Measurements from ENCODE around the gene PEX11B.

Gene PEX11B

DNA sequence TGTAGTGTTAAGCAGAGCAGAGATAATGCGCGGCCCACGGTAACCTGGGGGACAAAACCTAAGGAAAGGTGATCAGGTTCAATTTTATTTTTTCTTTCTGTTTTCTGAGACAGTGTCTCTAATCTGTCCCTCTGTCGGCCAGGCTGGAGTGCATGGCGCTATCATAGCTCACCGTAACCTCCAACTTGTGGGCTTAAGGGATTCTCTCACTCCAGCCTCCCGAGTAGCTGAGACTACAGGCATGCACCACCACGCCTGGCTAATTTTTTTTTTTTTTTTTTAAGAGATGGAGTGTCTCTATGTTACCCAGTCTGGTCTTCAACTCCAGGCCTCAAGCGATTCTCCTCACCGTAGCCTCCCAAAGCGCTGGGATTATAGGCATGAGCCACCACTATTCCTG lies 32.1 kb downstream of the PEX11B start (continued):
- TF ChIP-seq, protein P1, sequence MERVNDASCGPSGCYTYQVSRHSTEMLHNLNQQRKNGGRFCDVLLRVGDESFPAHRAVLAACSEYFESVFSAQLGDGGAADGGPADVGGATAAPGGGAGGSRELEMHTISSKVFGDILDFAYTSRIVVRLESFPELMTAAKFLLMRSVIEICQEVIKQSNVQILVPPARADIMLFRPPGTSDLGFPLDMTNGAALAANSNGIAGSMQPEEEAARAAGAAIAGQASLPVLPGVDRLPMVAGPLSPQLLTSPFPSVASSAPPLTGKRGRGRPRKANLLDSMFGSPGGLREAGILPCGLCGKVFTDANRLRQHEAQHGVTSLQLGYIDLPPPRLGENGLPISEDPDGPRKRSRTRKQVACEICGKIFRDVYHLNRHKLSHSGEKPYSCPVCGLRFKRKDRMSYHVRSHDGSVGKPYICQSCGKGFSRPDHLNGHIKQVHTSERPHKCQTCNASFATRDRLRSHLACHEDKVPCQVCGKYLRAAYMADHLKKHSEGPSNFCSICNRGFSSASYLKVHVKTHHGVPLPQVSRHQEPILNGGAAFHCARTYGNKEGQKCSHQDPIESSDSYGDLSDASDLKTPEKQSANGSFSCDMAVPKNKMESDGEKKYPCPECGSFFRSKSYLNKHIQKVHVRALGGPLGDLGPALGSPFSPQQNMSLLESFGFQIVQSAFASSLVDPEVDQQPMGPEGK (CRISPR knock-in tag; IDR thresholded peaks at IDR 0.05; ENCODE audit: borderline replicate concordance): no peak
- TF ChIP-seq ZC3H10 (CRISPR knock-in tag; IDR thresholded peaks at IDR 0.05) (no peak), CSDC2 (CRISPR knock-in tag; IDR thresholded peaks at IDR 0.05) (no peak)

GRCh38 chr1:145885738-145886287 lies 32.7 kb downstream of the PEX11B start, which contains the start of gene ANKRD35:
TSS of gene ANKRD35 (minus strand) at chr1:145885866. CDS start at chr1:145885758, 108 bp downstream.
- TF ChIP-seq ARNTL (CRISPR knock-in tag; IDR thresholded peaks at IDR 0.05; ENCODE audit: borderline replicate concordance, low read depth): no peak
- no peak for TF ChIP-seq ZC3H10 (CRISPR knock-in tag; IDR thresholded peaks at IDR 0.05)
- no peak for TF ChIP-seq ESRRG (CRISPR knock-in tag; IDR thresholded peaks at IDR 0.05)
- no peak for TF ChIP-seq PPARA (CRISPR knock-in tag; IDR thresholded peaks at IDR 0.05; ENCODE audit: borderline replicate concordance)
- TF ChIP-seq ISL1 (CRISPR knock-in tag; IDR thresholded peaks at IDR 0.05): no peak
- peak; percentile 99 for ATAC-seq

DNA sequence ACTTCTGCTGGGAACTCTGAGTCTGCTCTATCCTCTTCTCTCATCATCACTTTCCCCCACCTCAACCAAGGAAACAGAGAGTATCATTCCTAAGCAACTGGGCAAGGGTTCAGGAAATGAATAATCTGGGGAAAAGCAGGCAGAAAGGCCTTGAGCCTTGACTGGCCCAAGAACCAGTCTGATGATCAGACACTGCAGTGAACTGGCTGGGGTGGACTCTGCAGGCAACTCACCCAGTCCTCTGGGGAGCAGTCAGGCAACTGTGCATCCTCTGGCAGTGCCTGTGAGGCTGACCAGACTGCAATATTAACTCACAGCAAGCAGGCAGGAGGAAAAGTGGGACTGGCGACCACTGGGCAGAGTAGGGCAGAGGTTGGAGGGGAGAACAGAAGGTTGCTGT lies 33.8 kb downstream of the PEX11B start:
- ATAC-seq: no peak; the same call in 2 of the 3 replicates
- TF ChIP-seq CSRNP3 (CRISPR knock-in tag; IDR thresholded peaks at IDR 0.05) (no peak), OSR1 (CRISPR knock-in tag; IDR thresholded peaks at IDR 0.05) (no peak), ESRRG (CRISPR knock-in tag; IDR thresholded peaks at IDR 0.05) (no peak), ZC3H10 (CRISPR knock-in tag; IDR thresholded peaks at IDR 0.05) (no peak), ZNF565 (CRISPR knock-in tag; conservative IDR thresholded peaks at IDR 0.05; ENCODE audit: low read depth) (no peak), TCF4 (CRISPR knock-in tag; IDR thresholded peaks at IDR 0.05; ENCODE audit: borderline replicate concordance) (no peak), ZFP3 (CRISPR knock-in tag; IDR thresholded peaks at IDR 0.05) (no peak), GLIS3 (CRISPR knock-in tag; IDR thresholded peaks at IDR 0.05) (no peak), PPARA (CRISPR knock-in tag; IDR thresholded peaks at IDR 0.05; ENCODE audit: borderline replicate concordance) (no peak)
- TF ChIP-seq, protein P2, sequence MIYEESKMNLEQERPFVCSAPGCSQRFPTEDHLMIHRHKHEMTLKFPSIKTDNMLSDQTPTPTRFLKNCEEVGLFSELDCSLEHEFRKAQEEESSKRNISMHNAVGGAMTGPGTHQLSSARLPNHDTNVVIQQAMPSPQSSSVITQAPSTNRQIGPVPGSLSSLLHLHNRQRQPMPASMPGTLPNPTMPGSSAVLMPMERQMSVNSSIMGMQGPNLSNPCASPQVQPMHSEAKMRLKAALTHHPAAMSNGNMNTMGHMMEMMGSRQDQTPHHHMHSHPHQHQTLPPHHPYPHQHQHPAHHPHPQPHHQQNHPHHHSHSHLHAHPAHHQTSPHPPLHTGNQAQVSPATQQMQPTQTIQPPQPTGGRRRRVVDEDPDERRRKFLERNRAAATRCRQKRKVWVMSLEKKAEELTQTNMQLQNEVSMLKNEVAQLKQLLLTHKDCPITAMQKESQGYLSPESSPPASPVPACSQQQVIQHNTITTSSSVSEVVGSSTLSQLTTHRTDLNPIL (CRISPR knock-in tag; IDR thresholded peaks at IDR 0.05; ENCODE audit: low read depth): no peak
- TF ChIP-seq, protein P1 (CRISPR knock-in tag; IDR thresholded peaks at IDR 0.05; ENCODE audit: borderline replicate concordance): no peak

- TF ChIP-seq ZC3H10 (CRISPR knock-in tag; IDR thresholded peaks at IDR 0.05): no peak
- no peak for TF ChIP-seq OSR1 (CRISPR knock-in tag; IDR thresholded peaks at IDR 0.05)
- no peak for TF ChIP-seq PPARA (CRISPR knock-in tag; IDR thresholded peaks at IDR 0.05; ENCODE audit: borderline replicate concordance)
- no peak for TF ChIP-seq ZNF565 (CRISPR knock-in tag; conservative IDR thresholded peaks at IDR 0.05; ENCODE audit: low read depth)
- no peak for TF ChIP-seq ARNTL (CRISPR knock-in tag; IDR thresholded peaks at IDR 0.05; ENCODE audit: borderline replicate concordance, low read depth)
- TF ChIP-seq POU6F1 (CRISPR knock-in tag; IDR thresholded peaks at IDR 0.05; ENCODE audit: borderline replicate concordance, low read depth): no peak
- TF ChIP-seq, protein P3, sequence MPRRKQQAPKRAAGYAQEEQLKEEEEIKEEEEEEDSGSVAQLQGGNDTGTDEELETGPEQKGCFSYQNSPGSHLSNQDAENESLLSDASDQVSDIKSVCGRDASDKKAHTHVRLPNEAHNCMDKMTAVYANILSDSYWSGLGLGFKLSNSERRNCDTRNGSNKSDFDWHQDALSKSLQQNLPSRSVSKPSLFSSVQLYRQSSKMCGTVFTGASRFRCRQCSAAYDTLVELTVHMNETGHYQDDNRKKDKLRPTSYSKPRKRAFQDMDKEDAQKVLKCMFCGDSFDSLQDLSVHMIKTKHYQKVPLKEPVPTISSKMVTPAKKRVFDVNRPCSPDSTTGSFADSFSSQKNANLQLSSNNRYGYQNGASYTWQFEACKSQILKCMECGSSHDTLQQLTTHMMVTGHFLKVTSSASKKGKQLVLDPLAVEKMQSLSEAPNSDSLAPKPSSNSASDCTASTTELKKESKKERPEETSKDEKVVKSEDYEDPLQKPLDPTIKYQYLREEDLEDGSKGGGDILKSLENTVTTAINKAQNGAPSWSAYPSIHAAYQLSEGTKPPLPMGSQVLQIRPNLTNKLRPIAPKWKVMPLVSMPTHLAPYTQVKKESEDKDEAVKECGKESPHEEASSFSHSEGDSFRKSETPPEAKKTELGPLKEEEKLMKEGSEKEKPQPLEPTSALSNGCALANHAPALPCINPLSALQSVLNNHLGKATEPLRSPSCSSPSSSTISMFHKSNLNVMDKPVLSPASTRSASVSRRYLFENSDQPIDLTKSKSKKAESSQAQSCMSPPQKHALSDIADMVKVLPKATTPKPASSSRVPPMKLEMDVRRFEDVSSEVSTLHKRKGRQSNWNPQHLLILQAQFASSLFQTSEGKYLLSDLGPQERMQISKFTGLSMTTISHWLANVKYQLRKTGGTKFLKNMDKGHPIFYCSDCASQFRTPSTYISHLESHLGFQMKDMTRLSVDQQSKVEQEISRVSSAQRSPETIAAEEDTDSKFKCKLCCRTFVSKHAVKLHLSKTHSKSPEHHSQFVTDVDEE (CRISPR knock-in tag; IDR thresholded peaks at IDR 0.05): no peak
- ATAC-seq: no peak
Measured at GRCh38 chr1:145879775-145880174, 38.7 kb downstream of the PEX11B start.

Data from SK-N-SH treated with all-trans-retinoic acid at 6 μM for 48 hours (cell line).